Measurements from ENCODE around the gene RUNX1. TPM values are rescaled to one million over a fixed set of nuclear protein-coding genes. Genes with fewer than 3 reads are reported as not detected.

Gene RUNX1
- total and polyA plus RNA-seq, 10 donors, result 4.8 to 70.0 (median 43.6) TPM

DNA sequence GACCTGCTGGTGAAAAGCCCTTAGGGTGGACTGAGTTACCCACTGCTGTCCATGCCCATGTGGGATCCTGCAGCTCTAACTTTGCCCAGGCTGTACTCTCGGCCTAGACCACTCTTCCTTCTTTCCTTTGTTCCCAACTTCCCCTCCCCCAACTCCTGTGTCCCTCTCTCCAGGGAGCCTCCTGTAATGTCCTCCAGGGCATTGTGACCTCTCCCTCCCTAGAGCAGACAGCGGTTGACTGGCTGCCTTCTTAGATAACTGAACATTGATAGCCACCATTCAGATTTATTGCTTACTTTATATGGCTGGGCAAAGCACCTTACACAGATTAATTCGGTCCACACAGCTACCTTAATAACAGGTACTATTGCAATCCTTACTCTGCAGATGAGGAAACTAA is 5.0 kb downstream of the RUNX1 start:
- no peaks in the 10 kb centered on the region for H3K9me3 ChIP-seq
- H3K4me3 ChIP-seq, result peak overlapping the region in 1 of 8 donors; percentile 79
- peaks cover 0 to 9% (median 0%) of the 10 kb centered on the region in 6 donors for H3K36me3 ChIP-seq
- intact Hi-C loops (cut with DNase I; ENCODE audit: low total_unique reads), result no loop called here
- TF ChIP-seq POLR2A (IDR thresholded peaks at IDR 0.05) (no peak), POLR2AphosphoS5 (IDR thresholded peaks at IDR 0.05) (no peak)
- TF ChIP-seq, protein P1, sequence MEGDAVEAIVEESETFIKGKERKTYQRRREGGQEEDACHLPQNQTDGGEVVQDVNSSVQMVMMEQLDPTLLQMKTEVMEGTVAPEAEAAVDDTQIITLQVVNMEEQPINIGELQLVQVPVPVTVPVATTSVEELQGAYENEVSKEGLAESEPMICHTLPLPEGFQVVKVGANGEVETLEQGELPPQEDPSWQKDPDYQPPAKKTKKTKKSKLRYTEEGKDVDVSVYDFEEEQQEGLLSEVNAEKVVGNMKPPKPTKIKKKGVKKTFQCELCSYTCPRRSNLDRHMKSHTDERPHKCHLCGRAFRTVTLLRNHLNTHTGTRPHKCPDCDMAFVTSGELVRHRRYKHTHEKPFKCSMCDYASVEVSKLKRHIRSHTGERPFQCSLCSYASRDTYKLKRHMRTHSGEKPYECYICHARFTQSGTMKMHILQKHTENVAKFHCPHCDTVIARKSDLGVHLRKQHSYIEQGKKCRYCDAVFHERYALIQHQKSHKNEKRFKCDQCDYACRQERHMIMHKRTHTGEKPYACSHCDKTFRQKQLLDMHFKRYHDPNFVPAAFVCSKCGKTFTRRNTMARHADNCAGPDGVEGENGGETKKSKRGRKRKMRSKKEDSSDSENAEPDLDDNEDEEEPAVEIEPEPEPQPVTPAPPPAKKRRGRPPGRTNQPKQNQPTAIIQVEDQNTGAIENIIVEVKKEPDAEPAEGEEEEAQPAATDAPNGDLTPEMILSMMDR (IDR thresholded peaks at IDR 0.05 in 8 of 11, conservative IDR thresholded peaks at IDR 0.05 in 3 of 11), result no peak
- H3K27me3 ChIP-seq (replicated peaks in 1 of 7), result peaks cover 0 to 4% (median 0%) of the 10 kb centered on the region in 7 donors
- H3K27ac ChIP-seq, result peak overlapping the region; percentile 2 to 97 (median 70)
- DNase-seq, result no peak
- 78 to 92% (median 84%) methylated on average over 3 of the region's 3 CpGs for WGBS, 5 donors
- peaks cover 36 to 99% (median 93%) of the 10 kb centered on the region in 6 donors for H3K4me1 ChIP-seq

DNA sequence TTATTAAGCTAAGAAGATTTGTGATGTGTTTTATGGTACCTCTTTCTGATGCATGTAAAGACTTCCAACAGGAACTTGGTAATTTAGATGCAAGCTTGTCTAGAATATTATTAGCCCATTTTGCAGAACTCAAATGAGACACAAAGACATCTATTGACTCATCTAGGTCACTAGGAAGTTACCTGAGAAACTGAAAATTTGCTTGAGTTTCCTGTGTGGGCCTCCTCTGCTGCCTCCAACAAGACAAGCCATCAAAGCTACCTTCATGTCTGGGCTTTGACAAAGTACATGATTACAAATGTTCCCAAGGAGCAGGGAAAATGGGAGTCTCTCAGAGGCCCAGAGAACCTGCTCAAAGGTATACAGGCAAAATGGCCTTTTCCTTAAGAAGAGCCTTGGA is 5.6 kb downstream of the RUNX1 start:
- Histone ChIP-seq H3K9me3 (no peaks in the 10 kb centered on the region), H3K27ac (peak overlapping the region; percentile 2 to 97 (median 70)), H3K36me3 (peaks cover 0 to 9% (median 0%) of the 10 kb centered on the region in 6 donors), H3K27me3 (replicated peaks in 1 of 7) (peaks cover 0 to 4% (median 0%) of the 10 kb centered on the region in 7 donors), H3K4me3 (peak overlapping the region in 1 of 8 donors; percentile 79), H3K4me1 (peaks cover 36 to 99% (median 91%) of the 10 kb centered on the region in 6 donors)
- intact Hi-C loops (cut with DNase I; ENCODE audit: low total_unique reads), result no loop called here
- TF ChIP-seq POLR2AphosphoS5 (IDR thresholded peaks at IDR 0.05) (no peak), POLR2A (IDR thresholded peaks at IDR 0.05) (no peak)
- TF ChIP-seq, protein P1 (IDR thresholded peaks at IDR 0.05 in 8 of 11, conservative IDR thresholded peaks at IDR 0.05 in 3 of 11), result no peak
- DNase-seq, result no peak

GRCh38 chr21:35042836-35043235 is 6.3 kb downstream of the RUNX1 start:
- H3K9me3 ChIP-seq, result no peaks in the 10 kb centered on the region
- H3K27ac ChIP-seq, result peak overlapping the region; percentile 36 to 97 (median 72)
- H3K4me3 ChIP-seq, result no peak overlapping the region
- H3K36me3 ChIP-seq, result peaks cover 0 to 9% (median 0%) of the 10 kb centered on the region in 6 donors
- no peak for TF ChIP-seq POLR2AphosphoS5 (IDR thresholded peaks at IDR 0.05)
- TF ChIP-seq, protein P1 (IDR thresholded peaks at IDR 0.05 in 8 of 11, conservative IDR thresholded peaks at IDR 0.05 in 3 of 11), result no peak
- WGBS, 5 donors, result 67 to 80% (median 73%) methylated on average over 6 of the region's 6 CpGs
- no peak for DNase-seq
- peaks cover 36 to 99% (median 87%) of the 10 kb centered on the region in 6 donors for H3K4me1 ChIP-seq
- intact Hi-C loops (cut with DNase I; ENCODE audit: low total_unique reads), result no loop called here
- H3K27me3 ChIP-seq (replicated peaks in 1 of 7), result no peaks in the 10 kb centered on the region

DNA sequence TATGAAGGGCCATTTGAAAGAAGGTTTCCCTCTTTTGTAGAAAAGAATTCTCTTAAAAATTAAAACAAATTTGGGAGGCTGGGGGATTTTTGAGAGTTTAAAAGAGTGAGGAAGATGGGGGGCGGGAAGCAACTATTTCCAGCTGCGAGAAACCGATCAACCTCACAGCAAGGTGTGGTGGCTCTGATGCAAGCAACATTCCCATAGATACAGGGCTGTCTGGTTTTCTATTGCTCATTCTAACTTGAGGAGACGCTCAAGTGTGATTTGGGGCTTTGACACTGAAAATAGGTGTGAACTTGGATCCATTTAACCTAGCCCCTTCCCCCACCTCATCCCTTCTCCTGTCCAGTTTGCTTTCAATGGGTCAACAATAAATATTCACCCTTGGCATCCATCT is 7.2 kb downstream of the RUNX1 start:
- Histone ChIP-seq H3K9me3 (no peaks in the 10 kb centered on the region), H3K27ac (peak overlapping the region in 6 of 8 donors; percentile 22 to 97 (median 92)), H3K4me3 (no peak overlapping the region), H3K4me1 (peaks cover 36 to 100% (median 88%) of the 10 kb centered on the region in 6 donors), H3K36me3 (peaks cover 0 to 10% (median 0%) of the 10 kb centered on the region in 6 donors), H3K27me3 (replicated peaks in 1 of 7) (no peaks in the 10 kb centered on the region)
- WGBS, 5 donors, result 75 to 84% (median 78%) methylated on average over 4 of the region's 4 CpGs
- no peak for TF ChIP-seq POLR2AphosphoS5 (IDR thresholded peaks at IDR 0.05)
- TF ChIP-seq, protein P1 (IDR thresholded peaks at IDR 0.05 in 8 of 11, conservative IDR thresholded peaks at IDR 0.05 in 3 of 11), result no peak
- TF ChIP-seq POLR2A (IDR thresholded peaks at IDR 0.05), result no peak
- intact Hi-C loops (cut with DNase I; ENCODE audit: low total_unique reads), result no loop called here
- no peak for DNase-seq

Measured in spleen (tissue), 11 donors.